ENCODE results near the gene PRAMEF12. TPM values are rescaled to one million over a fixed set of nuclear protein-coding genes. Genes with fewer than 3 reads are reported as not detected.

PRAMEF12 gene
- total RNA-seq, 1 donor from 2014 or later, result not detected

Other genes with a start within 250 kb of the PRAMEF12 start
- gene DHRS3, start 155.5 kb upstream of the PRAMEF12 start, total RNA-seq, result 37.1 and 76.3 TPM in 2 replicates
- not detected in 2 replicates for gene AADACL4, start 129.7 kb upstream of the PRAMEF12 start, total RNA-seq
- not detected in 2 replicates for gene AADACL3, start 57.6 kb upstream of the PRAMEF12 start, total RNA-seq
- gene CFAP107, start 27.5 kb upstream of the PRAMEF12 start, total RNA-seq, result not detected in 2 replicates
- gene PRAMEF1, start 17.7 kb downstream of the PRAMEF12 start, total RNA-seq, result not detected in 2 replicates
- not detected in 2 replicates for gene PRAMEF11, start 57.7 kb downstream of the PRAMEF12 start, total RNA-seq
- gene HNRNPCL1, start 75.0 kb downstream of the PRAMEF12 start, total RNA-seq, result not detected in 2 replicates
- not detected in 2 replicates for gene PRAMEF2, start 83.3 kb downstream of the PRAMEF12 start, total RNA-seq
- gene PRAMEF4, start 112.5 kb downstream of the PRAMEF12 start, total RNA-seq, result not detected in 2 replicates
- not detected in 2 replicates for gene PRAMEF10, start 124.5 kb downstream of the PRAMEF12 start, total RNA-seq
- not detected in 2 replicates for gene PRAMEF7, start 142.9 kb downstream of the PRAMEF12 start, total RNA-seq
- not detected in 2 replicates for gene PRAMEF6, start 173.8 kb downstream of the PRAMEF12 start, total RNA-seq